Fibroblast of upper back skin (primary cell): ENCODE data around the gene USP13.
"Not testable (repeated sequence)": the region's sequence is repeated elsewhere in the genome, so short reads cannot be mapped to it uniquely, and the experiment has no call there.

Experiments
- DNase-seq: peaks from one replicate; pipeline ENCODE4 v3.0.0-alpha.2; 2013

Gene USP13

GRCh38 chr3:179660872-179661271, 8.0 kb downstream of the USP13 start:
- DNase-seq, result no peak

- no peak for DNase-seq
Observed at GRCh38 chr3:179661777-179662176, 8.9 kb downstream of the USP13 start.

- DNase-seq, result no peak
Observed at GRCh38 chr3:179663093-179663492, 10.3 kb downstream of the USP13 start.

GRCh38 chr3:179666030-179666429, 13.2 kb downstream of the USP13 start:
- no peak for DNase-seq

- DNase-seq, result peak; percentile 25
Observed at GRCh38 chr3:179666436-179667035, 13.7 kb downstream of the USP13 start.

DNA sequence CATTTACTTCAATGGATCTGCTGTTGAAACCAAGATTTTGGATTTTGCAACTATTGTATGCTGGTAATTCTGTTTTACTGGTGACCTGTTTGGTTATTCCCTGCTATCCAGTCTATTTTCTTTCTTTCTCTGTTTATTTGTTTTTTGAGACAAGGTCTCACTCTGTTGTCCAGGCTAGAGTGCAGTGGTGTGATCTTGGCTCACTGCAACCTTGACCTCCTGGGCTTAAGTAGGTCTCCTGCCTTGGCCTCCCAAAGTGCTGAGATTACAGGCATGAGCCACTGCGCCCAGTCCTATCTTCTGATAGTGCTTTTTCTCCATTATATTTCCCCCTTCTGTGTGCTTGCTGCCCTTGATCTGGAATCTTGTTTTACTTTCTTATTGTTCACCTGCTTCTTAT, 15.6 kb downstream of the USP13 start:
- no peak for DNase-seq

DNA sequence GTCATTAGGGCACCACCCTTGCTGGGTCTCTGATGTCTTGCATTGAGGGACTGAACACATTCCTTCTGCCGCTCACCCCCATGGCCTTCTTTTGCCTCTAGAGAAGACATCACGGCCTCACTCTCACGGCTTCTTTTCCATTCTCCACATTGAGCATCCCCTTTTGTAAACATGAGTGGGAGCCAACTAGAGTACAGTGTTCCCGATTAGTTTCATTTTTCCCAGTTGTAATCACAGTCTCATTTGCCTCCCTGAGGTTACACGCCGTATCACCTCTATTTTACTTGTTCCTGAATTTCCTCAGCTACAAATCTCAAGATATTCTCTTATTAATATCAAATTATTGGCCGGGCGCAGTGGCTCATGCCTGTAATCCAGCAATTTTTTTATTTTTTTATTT, 17.5 kb downstream of the USP13 start:
- DNase-seq, result no peak

DNA sequence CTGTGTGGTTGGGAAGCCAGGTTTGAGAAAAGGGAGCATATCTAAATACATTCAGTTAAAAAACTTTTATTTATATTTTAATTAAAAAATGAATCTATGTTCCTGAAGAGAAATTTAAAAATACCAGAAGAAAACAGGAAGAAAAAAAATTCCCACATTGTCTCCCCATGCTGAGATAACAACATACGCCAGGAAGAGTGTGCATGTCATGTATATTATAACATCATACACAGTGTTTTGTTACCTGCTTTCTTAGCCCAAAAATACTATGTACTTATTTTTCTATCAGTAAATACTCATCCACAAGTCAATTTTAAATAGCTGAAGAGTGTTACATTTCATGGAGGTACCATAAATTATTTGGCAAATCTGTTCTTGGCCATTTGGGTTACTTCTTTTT, 18.5 kb downstream of the USP13 start:
- DNase-seq, result no peak

DNA sequence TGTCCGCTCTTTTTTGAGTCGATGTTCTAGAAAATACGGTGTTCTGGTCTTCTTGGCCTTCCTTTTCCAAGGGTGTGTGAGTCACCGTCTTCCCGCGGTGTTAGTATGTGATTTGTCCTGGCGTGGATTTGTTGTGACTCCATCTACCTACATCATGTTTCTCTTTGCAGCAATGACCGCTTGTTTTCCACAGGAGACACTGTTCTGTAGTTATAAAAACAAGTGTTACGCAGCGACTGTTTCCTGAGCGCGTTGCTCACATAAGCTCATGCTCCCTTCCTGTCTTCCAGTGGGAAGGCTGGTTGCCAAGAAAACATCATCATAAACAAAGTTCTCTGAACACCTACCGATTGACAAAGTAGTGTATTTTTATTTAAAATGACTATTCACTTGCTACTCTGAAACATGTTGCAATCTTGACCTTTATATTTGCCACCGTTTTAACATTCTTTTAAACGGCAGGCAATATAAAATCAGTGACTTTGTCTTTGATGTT, 19.0 kb downstream of the USP13 start:
- DNase-seq, result no peak

DNA sequence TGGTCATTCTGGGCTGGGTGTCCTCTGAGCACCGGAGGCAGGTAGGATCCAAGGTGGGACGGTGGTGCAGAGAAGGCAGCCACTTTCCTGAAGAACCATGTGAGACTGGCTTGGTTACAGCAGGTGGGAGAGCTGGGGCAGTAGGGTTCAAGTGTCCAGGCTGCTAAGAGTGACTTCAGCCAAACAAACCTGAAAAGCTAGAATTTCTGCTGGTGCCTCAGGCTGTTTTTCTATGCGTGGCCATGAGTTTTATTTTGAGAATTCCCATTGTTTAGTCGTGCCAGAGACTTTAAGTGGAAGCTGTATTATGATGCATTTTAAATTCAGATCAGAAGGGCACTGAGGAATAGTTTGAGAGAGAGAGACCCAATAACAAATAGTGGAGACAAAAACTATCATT, 20.1 kb downstream of the USP13 start:
- no peak for DNase-seq

- DNase-seq, result no peak
Observed at GRCh38 chr3:179673523-179673922, 20.7 kb downstream of the USP13 start.

GRCh38 chr3:179676081-179676480, 23.2 kb downstream of the USP13 start:
- no peak for DNase-seq

GRCh38 chr3:179677884-179678283, 25.0 kb downstream of the USP13 start:
- DNase-seq, result no peak

DNA sequence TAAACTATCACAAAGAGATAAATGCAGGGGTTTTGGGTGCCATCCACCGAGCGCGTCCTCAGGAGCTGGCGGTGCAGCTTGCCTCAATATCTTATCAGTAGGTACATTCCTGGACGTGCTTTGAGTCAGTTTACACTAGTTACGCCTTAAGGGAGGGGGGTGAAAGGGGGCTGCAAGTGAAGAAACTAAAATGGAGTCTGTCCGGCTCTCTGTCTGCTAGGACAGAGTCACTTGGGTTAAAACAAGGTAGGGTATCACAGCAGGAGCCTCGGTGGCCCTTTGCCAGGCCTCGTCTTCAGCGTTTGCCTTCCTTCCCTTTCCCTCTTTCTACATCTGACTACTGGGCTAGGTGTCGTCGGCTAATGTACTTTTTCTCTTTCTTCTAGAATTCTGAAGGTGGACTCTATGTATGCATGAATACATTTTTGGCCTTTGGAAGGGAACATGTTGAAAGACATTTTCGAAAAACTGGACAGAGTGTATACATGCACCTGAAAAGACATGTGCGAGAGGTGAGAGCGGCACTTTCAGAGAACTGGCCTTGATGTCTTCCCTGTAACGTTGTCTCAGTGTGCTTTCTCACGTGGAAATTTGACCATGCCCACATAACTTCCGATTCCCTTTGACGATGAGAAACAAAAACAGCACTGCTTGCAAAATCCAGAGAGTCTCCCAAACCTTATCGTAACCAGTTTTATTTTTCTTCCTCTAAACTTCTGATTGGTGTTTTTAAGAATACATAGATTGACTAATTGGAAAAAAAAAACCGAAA, 28.8 kb downstream of the USP13 start:
- peak; percentile 28 for DNase-seq

GRCh38 chr3:179682426-179683080, 29.7 kb downstream of the USP13 start:
- no peak for DNase-seq

DNA sequence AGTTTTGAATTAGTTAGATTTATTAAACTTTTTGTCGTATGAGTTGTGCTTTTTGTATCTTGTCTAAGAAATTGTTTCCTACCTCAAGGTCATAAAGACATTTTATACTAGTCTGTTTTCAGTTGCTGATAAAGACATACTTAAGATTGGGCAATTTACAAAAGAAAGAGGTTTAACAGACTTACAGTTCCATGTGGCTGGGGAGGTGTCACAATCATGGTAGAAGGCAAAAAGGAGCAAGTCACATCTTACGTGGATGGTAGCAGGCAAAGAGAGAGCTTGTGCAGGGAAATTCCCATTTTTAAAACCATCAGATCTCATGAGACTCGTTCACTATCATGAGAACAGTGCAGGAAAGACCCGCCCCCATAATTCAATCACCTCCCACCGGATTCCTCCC, 30.4 kb downstream of the USP13 start:
- DNase-seq, result not testable (repeated sequence)

GRCh38 chr3:179687967-179688535, 35.2 kb downstream of the USP13 start:
- DNase-seq, result no peak

GRCh38 chr3:179688850-179689249, 36.0 kb downstream of the USP13 start:
- DNase-seq, result no peak

- DNase-seq, result no peak
Observed at GRCh38 chr3:179694731-179695130, 41.9 kb downstream of the USP13 start.

DNA sequence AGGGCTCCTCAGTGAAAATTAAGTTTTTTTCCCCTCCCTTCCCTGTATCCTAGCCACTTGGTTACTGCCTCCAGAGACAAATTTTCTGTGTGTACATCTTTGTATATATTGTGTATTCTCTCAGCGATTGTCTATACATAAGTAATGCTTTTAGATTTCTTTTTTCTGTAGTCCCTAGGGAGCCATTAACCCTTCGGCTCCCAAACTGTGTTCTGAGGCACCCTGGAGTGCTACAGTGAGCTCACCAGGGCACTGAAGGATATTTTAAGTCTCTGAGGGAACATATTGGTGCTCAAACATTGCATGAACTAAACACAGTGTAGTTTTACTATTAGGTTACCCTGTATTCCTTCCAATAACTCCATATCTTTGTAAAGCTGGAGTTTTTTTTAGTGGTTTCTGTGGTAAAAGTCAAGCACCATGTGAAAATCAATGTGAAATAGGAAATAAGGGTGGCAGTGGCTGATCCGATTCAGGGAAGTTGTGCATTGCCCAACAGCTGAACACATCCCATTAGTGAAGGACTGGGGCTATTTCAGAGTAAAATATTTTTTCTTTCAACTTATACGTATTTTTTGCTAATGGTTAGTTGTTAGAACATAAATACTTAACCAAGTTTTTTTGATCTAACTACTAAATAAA, 43.0 kb downstream of the USP13 start:
- DNase-seq, result no peak

DNA sequence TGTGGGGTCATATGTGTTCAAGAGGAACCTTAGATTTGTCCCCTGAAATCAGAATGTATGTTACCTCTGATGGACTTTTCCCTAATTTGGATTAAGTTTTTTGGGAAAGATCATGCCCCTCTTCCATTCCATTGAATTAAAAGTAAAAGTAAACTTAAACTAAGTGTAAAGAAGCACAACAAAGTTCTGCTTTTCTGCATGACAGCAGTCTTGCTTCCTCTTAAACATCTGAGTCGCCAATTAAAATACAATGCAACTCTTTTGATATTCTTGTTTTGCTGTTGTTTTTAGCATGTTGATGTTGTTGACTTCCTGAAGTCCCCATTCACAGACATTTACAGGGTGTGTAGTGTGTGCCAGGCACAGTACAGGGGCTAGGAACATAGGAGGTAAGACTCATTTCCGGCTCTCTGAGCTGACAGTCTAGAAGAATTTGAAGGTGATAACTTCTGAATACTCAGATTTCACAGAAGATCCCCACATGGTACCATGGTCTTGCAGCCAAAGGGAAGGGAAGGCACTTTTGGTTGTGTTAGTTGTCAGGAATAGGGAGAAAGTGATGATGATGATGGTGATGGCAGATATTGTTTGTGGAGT, 45.0 kb downstream of the USP13 start:
- DNase-seq, result no peak

DNA sequence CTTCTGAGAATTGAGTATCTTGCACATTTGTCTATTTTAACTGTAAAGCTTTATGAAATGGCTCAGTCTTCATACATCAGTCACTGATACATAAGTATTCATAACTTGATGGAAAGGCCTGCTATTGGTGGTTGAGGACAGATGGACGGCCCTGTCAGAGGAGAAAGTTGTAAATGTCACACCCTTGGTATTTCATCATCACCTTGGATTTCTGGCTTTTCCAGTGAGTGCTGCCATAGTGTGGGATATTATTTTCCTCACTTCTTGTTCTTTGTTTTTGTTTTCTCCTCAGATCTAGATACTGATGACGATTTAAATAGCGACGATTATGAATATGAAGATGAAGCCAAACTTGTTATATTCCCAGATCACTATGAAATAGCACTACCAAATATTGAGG, 47.9 kb downstream of the USP13 start:
- DNase-seq, result no peak
